ENCODE results near the gene POLD4. TPM values are rescaled to one million over a fixed set of nuclear protein-coding genes. Genes with fewer than 3 reads are reported as not detected.

POLD4 gene
- total and polyA plus RNA-seq, 7 experiments from 2014 or later: 59.9 to 116 (median 95.1) TPM

DNA sequence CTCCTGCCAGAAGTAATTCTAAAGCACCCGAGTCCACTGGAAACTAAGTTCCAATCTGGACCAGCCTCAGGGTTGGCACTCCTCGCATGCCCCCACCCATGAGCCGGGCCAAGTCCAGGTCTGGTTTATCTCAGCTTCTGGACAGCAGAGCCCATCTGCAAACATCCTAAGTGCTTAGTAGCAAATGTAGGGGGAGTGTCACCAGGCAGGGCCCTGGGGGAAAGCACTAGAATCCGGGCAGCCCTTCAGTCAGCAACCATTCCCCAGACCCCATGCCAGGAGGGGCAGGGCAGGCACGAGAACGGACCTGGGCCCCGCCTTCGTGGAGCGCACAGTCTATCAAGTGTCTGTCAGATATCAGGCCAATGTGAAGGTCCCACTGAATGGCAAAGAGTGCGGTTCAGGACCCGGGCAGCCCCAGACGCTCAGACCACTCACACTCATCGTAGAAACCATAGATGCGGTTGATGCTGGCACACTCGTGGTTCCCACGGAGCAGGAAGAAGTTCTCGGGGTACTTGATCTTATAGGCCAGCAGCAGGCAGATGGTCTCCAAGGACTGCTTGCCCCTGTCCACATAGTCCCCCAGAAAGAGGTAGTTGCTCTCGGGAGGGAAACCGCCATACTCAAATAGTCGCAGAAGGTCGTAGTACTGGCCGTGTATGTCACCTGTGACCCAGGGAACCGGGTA is 47.0 kb upstream of the POLD4 start:
- Mint-ChIP-seq H3K9me3 (peaks cover 0 to 3% (median 0%) of the 10 kb centered on the region in 11 donors), H3K27me3 (no peaks in the 10 kb centered on the region), H3K36me3 (peaks cover 0 to 35% (median 4%) of the 10 kb centered on the region in 5 donors), H3K27ac (peak overlapping the region; percentile 80 to 90 (median 84)), H3K4me1 (peaks cover 22 to 55% (median 48%) of the 10 kb centered on the region in 7 donors), H3K4me3 (peak overlapping the region; percentile 86 to 99 (median 92))
- intact Hi-C loops (cut with micrococcal nuclease): loop anchor here (5.0 kb wide), 2 partner anchors 128 to 232 kb away; no protein-coding TSS in a partner anchor
- Histone ChIP-seq H3K9me3 (ENCODE audit: control insufficient read depth in 2 of 3, low read length in 3 of 3) (no peaks in the 10 kb centered on the region), H3K27me3 (ENCODE audit: control insufficient read depth in 2 of 2, insufficient read depth in 2 of 2, low read length in 2 of 2) (no peaks in the 10 kb centered on the region), H3K36me3 (ENCODE audit: control insufficient read depth in 2 of 3, insufficient read depth in 3 of 3, low read length in 3 of 3) (peaks cover 13 to 59% (median 14%) of the 10 kb centered on the region in 3 experiments), H3K4me3 (ENCODE audit: low read length) (peak overlapping the region; percentile 79), H3K4me1 (ENCODE audit: control insufficient read depth in 2 of 2, insufficient read depth in 2 of 2, low read length in 2 of 2) (peaks cover 46 to 54% of the 10 kb centered on the region in 2 donors), H3K27ac (ENCODE audit: low read depth, low read length) (peak overlapping the region; percentile 81)
- ATAC-seq (no peak), DNase-seq (no peak)
- ChIA-PET POLR2A (interaction anchor here (0.7 to 25.4 kb wide), 20 partner anchors 10 to 161 kb away, joined by 3 to 1530 read pairs (median 8); partner anchors contain the start of genes AIP, CARNS1, PITPNM1 and POLD4), CTCF (interaction anchor here (0.9 to 6.4 kb wide), 13 partner anchors 9 to 230 kb away, joined by 3 to 67 read pairs (median 4); partner anchors contain the start of genes AIP, PITPNM1, PTPRCAP and RAD9A)

DNA sequence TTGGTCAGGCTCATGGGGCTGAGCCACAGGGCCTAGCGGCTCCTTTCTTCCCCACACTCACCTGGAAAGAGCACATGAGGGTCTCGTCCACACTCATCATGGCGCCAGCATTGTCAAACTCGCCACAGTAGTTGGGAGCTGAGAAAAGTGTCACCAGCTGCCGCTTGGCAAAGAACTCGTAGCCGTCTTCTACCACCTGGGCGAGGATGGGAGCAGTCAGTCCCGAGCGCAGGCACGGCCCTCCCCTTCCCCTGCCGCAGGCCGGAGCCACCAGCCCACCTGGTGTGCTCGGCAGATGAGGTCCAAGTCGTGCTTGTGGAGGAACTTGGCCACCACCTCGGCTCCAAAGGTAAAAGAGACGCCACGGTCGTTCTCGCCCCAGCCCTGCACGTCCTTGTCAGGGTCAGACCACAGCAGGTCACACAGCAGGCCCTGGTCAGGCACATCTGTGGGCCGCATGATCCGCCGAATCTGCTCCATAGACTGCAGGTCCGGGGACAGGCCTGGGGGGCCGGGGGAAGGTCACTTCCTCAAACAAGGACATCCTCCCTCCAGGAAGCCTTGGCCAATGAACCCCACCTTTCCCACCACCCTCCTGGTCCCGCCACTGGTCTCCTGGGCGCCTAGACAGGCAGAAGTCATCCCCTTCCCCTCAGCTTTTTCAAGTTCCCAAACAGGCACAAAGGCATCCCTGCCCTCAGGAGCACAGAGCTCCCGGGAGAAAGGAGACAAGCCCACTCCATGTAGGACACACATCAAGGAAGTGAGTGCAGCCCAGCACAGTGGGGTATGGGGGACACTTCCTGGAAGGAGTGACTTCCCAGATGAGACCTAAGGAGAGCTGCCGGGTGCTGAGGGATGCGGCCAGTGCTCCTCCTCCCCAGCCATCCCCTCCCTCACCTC is 45.6 kb upstream of the POLD4 start:
- Mint-ChIP-seq H3K27ac (peak overlapping the region in 8 of 9 donors; percentile 4 to 92 (median 76)), H3K9me3 (no peaks in the 10 kb centered on the region), H3K27me3 (no peaks in the 10 kb centered on the region), H3K4me3 (peak overlapping the region in 9 of 10 donors; percentile 10 to 99 (median 60)), H3K36me3 (peaks cover 0 to 27% (median 0%) of the 10 kb centered on the region in 5 donors), H3K4me1 (peaks cover 24 to 55% (median 43%) of the 10 kb centered on the region in 7 donors)
- Histone ChIP-seq H3K9me3 (ENCODE audit: control insufficient read depth in 2 of 3, low read length in 3 of 3) (no peaks in the 10 kb centered on the region), H3K27me3 (ENCODE audit: control insufficient read depth in 2 of 2, insufficient read depth in 2 of 2, low read length in 2 of 2) (no peaks in the 10 kb centered on the region), H3K27ac (ENCODE audit: low read depth, low read length) (peak overlapping the region; percentile 75), H3K4me1 (ENCODE audit: control insufficient read depth in 2 of 2, insufficient read depth in 2 of 2, low read length in 2 of 2) (peaks cover 44 to 54% of the 10 kb centered on the region in 2 donors), H3K36me3 (ENCODE audit: control insufficient read depth in 2 of 3, insufficient read depth in 3 of 3, low read length in 3 of 3) (peaks cover 13 to 59% (median 14%) of the 10 kb centered on the region in 3 experiments), H3K4me3 (ENCODE audit: low read length) (no peak overlapping the region)
- no peak for DNase-seq
- ChIA-PET CTCF (interaction anchor here (1.2 to 6.0 kb wide), 3 partner anchors 40 to 232 kb away, joined by 3 to 37 read pairs (median 4); partner anchors contain the start of gene PTPRCAP), POLR2A (interaction anchor here (1.1 to 25.4 kb wide), 8 partner anchors 10 to 122 kb away, joined by 3 to 1530 read pairs (median 6); partner anchors contain the start of genes CARNS1, PITPNM1, POLD4 and PTPRCAP)
- intact Hi-C loops (cut with micrococcal nuclease): no loop called here
- no peak for ATAC-seq

DNA sequence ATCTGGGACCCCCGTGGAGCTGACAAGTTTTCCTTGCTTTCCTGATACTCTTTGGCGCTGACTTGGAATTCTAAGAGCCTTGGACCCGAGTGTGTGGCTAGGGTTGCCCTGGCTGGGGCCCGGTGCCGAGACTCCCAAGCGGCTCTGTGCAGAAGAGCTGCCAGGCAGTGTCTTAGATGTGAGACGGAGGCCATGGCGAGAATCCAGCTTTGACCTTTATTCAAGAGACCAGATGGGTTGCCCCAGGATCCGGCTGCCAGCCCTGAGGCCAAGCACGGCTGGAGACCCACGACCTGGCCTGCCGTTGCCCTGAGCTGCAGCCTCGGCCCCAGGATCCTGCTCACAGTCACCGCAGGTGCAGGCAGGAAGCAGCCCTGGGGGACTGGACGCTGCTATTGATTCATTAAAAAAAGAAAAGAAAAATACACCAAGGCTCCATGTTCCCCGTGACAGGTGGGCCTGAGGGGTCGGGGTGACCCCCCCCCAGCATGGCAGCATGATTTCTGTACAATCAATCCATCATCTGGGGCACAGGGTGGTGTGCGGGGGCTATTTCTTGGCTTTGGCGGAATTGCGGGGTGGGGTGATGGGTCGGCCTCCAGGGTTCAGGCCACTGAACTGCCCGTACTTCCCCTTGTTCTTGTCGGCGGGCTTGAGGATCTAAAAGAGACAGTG is 44.8 kb upstream of the POLD4 start:
- H3K4me3 ChIP-seq (ENCODE audit: low read length): no peak overlapping the region
- no peaks in the 10 kb centered on the region for H3K9me3 ChIP-seq (ENCODE audit: control insufficient read depth in 2 of 3, low read length in 3 of 3)
- H3K27me3 ChIP-seq (ENCODE audit: control insufficient read depth in 2 of 2, insufficient read depth in 2 of 2, low read length in 2 of 2): no peaks in the 10 kb centered on the region
- peak overlapping the region; percentile 14 to 72 (median 48) for H3K4me3 Mint-ChIP-seq
- ATAC-seq: no peak
- ChIA-PET POLR2A (interaction anchor here (1.1 to 25.4 kb wide), 6 partner anchors 11 to 154 kb away, joined by 3 to 1530 read pairs (median 4); partner anchors contain the start of genes CARNS1, PTPRCAP and RPS6KB2), CTCF (interaction anchor here (1.0 kb wide), 1 partner anchor 56 kb away, joined by 3 read pairs; no protein-coding TSS in a partner anchor)
- peaks cover 28 to 54% (median 42%) of the 10 kb centered on the region in 7 donors for H3K4me1 Mint-ChIP-seq
- no peaks in the 10 kb centered on the region for H3K27me3 Mint-ChIP-seq
- peaks cover 13 to 59% (median 14%) of the 10 kb centered on the region in 3 experiments for H3K36me3 ChIP-seq (ENCODE audit: control insufficient read depth in 2 of 3, insufficient read depth in 3 of 3, low read length in 3 of 3)
- H3K9me3 Mint-ChIP-seq: no peaks in the 10 kb centered on the region
- intact Hi-C loops (cut with micrococcal nuclease): no loop called here
- peak overlapping the region; percentile 75 for H3K27ac ChIP-seq (ENCODE audit: low read depth, low read length)
- DNase-seq: no peak
- peaks cover 0 to 26% (median 0%) of the 10 kb centered on the region in 5 donors for H3K36me3 Mint-ChIP-seq
- H3K27ac Mint-ChIP-seq: peak overlapping the region; percentile 44 to 94 (median 77)
- peaks cover 39 to 50% of the 10 kb centered on the region in 2 donors for H3K4me1 ChIP-seq (ENCODE audit: control insufficient read depth in 2 of 2, insufficient read depth in 2 of 2, low read length in 2 of 2)

DNA sequence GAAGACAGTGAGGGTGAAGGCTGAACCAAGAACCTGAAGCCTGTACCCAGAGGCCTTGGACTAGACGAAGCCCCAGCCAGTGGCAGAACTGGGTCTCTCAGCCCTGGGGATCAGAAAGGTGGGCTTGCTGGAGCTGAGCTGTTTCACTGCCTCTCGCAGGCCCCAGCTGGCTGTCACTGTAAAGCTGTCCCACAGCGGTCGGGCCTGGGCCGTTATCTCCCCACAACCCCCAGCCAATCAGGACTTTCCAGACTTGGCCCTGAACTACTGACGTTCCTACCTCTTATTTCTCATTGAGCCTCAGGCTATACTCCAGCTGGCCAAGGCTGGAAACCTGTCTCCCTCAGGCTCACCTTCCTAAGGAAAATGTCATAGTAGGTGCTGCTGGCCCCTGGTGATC is 44.2 kb upstream of the POLD4 start:
- peak overlapping the region; percentile 14 to 75 (median 51) for H3K4me3 Mint-ChIP-seq
- peak overlapping the region; percentile 38 to 94 (median 77) for H3K27ac Mint-ChIP-seq
- no peak for DNase-seq
- H3K36me3 Mint-ChIP-seq: peaks cover 0 to 26% (median 0%) of the 10 kb centered on the region in 5 donors
- no peaks in the 10 kb centered on the region for H3K27me3 ChIP-seq (ENCODE audit: control insufficient read depth in 2 of 2, insufficient read depth in 2 of 2, low read length in 2 of 2)
- peaks cover 13 to 59% (median 14%) of the 10 kb centered on the region in 3 experiments for H3K36me3 ChIP-seq (ENCODE audit: control insufficient read depth in 2 of 3, insufficient read depth in 3 of 3, low read length in 3 of 3)
- H3K27me3 Mint-ChIP-seq: no peaks in the 10 kb centered on the region
- CTCF ChIA-PET: interaction anchor here (0.6 to 1.0 kb wide), 2 partner anchors 56 to 73 kb away, joined by 3 read pairs; no protein-coding TSS in a partner anchor
- H3K4me1 Mint-ChIP-seq: peaks cover 28 to 59% (median 44%) of the 10 kb centered on the region in 7 donors
- no peaks in the 10 kb centered on the region for H3K9me3 Mint-ChIP-seq
- peak overlapping the region; percentile 75 for H3K27ac ChIP-seq (ENCODE audit: low read depth, low read length)
- H3K4me3 ChIP-seq (ENCODE audit: low read length): no peak overlapping the region
- H3K9me3 ChIP-seq (ENCODE audit: control insufficient read depth in 2 of 3, low read length in 3 of 3): no peaks in the 10 kb centered on the region
- intact Hi-C loops (cut with micrococcal nuclease): no loop called here
- ATAC-seq: no peak
- peaks cover 36 to 47% of the 10 kb centered on the region in 2 donors for H3K4me1 ChIP-seq (ENCODE audit: control insufficient read depth in 2 of 2, insufficient read depth in 2 of 2, low read length in 2 of 2)
- POLR2A ChIA-PET: interaction anchor here (0.8 to 25.4 kb wide), 10 partner anchors 12 to 154 kb away, joined by 3 to 1530 read pairs (median 3); partner anchors contain the start of genes CARNS1, CDK2AP2, PITPNM1 and PTPRCAP

DNA sequence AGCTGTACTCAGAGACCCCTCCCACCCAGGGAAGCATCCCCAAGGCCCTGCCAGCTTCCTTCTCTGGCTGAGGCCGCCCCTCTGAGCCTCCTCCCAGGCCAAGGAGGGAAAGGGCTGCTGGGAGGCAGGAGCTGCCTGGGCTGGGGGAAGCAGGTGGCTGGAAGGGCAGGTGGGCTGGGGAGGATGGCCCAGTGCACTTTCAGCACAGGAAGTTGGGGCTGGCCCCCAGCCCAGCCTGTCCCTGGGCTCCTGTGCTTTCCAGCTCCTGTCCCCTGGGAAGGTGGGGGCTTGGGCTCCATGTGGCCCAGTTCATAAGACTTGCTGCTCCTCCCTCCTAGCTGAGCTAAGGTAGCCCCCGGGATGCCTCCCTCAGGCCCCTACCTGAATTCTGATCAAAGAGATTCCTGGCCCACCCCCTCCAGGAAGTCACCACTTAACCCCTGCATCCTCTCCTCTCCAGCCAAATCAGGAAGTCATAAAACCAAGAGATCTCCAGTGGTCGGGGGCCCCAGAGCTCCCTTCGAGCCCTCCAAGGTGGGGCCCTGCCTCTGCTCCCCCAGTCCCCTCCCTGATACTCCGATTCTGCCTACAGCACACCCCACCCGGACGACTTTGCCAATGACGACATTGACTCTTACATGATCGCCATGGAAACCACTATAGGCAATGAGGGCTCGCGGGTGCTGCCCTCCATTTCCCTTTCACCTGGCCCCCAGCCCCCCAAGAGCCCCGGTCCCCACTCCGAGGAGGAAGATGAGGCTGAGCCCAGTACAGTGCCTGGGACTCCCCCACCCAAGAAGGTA is 43.4 kb upstream of the POLD4 start:
- intact Hi-C loops (cut with micrococcal nuclease): no loop called here
- Mint-ChIP-seq H3K27ac (peak overlapping the region; percentile 64 to 96 (median 87)), H3K9me3 (no peaks in the 10 kb centered on the region), H3K4me3 (peak overlapping the region; percentile 62 to 81 (median 72)), H3K27me3 (no peaks in the 10 kb centered on the region), H3K36me3 (peaks cover 0 to 26% (median 0%) of the 10 kb centered on the region in 5 donors), H3K4me1 (peaks cover 28 to 64% (median 45%) of the 10 kb centered on the region in 7 donors)
- Histone ChIP-seq H3K27me3 (ENCODE audit: control insufficient read depth in 2 of 2, insufficient read depth in 2 of 2, low read length in 2 of 2) (no peaks in the 10 kb centered on the region), H3K9me3 (ENCODE audit: control insufficient read depth in 2 of 3, low read length in 3 of 3) (no peaks in the 10 kb centered on the region), H3K36me3 (ENCODE audit: control insufficient read depth in 2 of 3, insufficient read depth in 3 of 3, low read length in 3 of 3) (peaks cover 13 to 62% (median 14%) of the 10 kb centered on the region in 3 experiments), H3K4me3 (ENCODE audit: low read length) (no peak overlapping the region), H3K27ac (ENCODE audit: low read depth, low read length) (peak overlapping the region; percentile 75), H3K4me1 (ENCODE audit: control insufficient read depth in 2 of 2, insufficient read depth in 2 of 2, low read length in 2 of 2) (peaks cover 30 to 43% of the 10 kb centered on the region in 2 donors)
- ATAC-seq (no peak), DNase-seq (peak in 2 of 9 donors; percentile 32 to 52)
- ChIA-PET POLR2A (interaction anchor here (0.6 to 25.4 kb wide), 14 partner anchors 8 to 286 kb away, joined by 3 to 1530 read pairs (median 3); partner anchors contain the start of genes CARNS1, CDK2AP2, PITPNM1 and POLD4), CTCF (interaction anchor here (0.6 to 1.5 kb wide), 4 partner anchors 12 to 272 kb away, joined by 3 to 5 read pairs (median 3); partner anchors contain the start of gene PTPRCAP)

Data from naive thymus-derived CD4-positive, alpha-beta T cell (primary cell).